KG1 (cell line): ENCODE data around the gene C1orf167.
"Not testable (repeated sequence)": the region's sequence is repeated elsewhere in the genome, so short reads cannot be mapped to it uniquely, and the experiment has no call there.

Experiments
- DNase-seq: peaks from one replicate; lab custom pipeline; 2025; lab: John Stamatoyannopoulos, UW

C1orf167 gene

DNA sequence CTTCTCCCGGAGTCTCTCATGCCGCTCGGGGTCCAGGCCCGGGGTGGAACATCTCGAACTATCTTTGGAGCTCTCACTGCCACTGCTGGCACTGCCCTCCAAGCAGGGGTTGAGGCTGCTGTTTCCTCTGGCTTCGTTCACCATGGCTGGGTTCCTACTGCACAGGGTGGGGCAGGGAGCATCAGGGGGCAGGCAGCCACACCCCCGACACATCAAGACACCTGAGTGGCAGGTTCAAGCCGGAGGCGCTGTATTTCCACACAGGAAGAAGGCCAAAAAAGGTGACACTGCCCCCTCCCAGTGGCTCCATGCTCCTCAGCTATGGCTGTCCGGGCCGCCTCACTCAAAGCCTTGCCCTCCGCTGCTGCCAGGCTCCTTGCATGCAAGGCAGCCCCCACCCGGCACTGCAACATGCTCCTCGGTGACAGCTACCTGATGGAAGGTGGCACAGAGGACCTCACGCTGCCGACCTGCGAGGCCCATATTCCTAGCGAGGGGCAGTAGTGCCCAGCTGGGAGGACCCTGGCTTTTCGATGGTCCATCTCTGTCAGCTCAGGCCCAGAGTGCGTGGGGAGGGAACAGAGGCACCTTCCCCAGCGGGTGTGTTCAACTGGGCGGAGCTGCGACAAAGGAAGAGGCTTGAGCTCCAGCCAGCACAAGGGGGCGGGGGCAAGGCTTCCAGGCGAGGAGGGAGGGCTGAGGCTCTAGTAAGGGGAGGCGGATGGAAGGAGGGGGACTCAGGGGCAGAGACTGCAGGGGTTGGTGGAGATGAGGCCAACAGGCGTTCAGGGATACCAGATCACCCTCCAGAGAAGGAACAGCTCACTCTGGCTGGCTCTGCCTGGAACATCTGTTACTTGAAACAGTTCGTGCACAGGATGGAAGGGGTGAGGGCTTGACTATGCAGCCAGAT lies 41.2 kb downstream of the C1orf167 start:
- peak; percentile 42 for DNase-seq

- not testable (repeated sequence) for DNase-seq
Measured at GRCh38 chr1:11803924-11804665, 42.1 kb downstream of the C1orf167 start.

GRCh38 chr1:11804666-11805421 lies 42.9 kb downstream of the C1orf167 start:
- DNase-seq: no peak

GRCh38 chr1:11805422-11806306 lies 43.7 kb downstream of the C1orf167 start, which contains the start of the genes CLCN6 and MTHFR:
TSS of gene CLCN6 (plus strand) at chr1:11806191. CDS start at chr1:11806263, 72 bp downstream.
TSS of gene MTHFR (minus strand) at chr1:11805964. CDS start at chr1:11803116, 2,848 bp downstream.
- peak; percentile 96 for DNase-seq

DNA sequence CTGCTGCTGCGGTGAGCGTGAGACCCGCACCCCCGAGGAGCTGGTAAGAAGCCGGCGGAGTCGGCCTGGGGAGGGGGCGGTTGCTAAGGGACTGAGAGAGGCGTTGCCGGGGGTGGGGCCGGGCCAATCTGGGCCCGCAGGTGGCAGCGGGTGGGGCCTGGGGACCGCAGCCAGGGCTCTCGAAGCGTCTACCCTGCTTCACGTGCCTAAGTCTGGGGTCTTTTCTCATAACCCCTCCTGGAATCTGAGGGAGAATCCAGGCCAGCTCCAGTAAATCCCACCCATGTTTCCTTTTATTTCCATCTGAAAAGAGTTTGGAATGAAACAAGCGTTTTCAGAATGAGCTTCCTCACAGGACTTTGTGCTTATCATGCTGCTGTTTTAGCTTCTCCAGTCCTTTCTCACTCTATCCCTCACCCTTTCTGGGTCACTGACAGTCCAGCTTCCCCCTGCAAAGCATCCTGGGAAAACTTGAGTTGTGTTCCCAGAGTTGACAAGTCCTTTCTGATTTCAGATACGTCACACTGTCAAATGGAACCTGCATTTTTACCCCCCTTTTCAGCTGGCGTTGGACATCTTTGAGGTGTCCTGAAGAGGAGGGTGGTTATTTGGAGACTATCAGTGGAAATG lies 44.4 kb downstream of the C1orf167 start:
- no peak for DNase-seq

GRCh38 chr1:11807133-11807532 lies 45.1 kb downstream of the C1orf167 start:
- DNase-seq: no peak

GRCh38 chr1:11813021-11813420 lies 51.0 kb downstream of the C1orf167 start:
- no peak for DNase-seq

DNA sequence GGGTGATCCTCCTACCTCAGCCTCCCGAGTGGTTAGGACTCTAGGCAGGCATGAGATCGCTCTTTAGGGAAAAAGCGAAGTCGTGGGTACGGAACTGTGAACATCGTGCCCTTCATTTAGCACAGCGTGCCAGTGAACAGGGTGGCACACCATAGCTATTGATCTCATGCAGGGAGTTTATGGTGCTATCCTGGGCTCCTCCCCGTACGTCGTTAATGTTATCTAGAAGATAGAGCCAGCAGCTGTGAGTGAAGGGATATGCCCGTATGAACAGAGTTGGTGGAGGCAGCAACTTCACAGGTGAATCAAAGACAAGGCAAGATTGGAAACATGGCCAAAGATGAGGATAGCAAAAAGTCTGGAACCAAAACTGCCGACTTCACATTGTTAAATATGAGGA lies 55.2 kb downstream of the C1orf167 start:
- no peak for DNase-seq

DNA sequence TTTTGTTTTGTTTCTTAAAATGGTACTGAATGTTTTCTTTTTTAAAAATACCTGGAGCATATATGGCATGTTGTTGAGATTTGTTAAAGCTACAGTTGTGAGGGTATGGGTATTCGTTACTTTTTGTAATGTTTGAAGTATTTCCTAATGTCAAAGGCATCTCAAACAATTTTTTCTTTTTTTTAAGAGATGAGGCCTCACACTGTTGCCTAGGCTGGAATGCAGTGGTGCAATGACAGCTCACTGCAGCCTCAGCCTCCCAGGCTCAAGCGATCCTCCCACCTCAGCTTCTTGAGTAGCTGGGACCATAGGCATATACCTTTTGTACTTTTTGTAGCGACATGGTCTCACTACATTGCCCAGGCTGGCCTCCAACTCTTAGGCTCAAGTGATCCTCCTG lies 60.1 kb downstream of the C1orf167 start:
- DNase-seq: no peak

- no peak for DNase-seq
Measured at GRCh38 chr1:11823366-11824137, 61.6 kb downstream of the C1orf167 start.

DNA sequence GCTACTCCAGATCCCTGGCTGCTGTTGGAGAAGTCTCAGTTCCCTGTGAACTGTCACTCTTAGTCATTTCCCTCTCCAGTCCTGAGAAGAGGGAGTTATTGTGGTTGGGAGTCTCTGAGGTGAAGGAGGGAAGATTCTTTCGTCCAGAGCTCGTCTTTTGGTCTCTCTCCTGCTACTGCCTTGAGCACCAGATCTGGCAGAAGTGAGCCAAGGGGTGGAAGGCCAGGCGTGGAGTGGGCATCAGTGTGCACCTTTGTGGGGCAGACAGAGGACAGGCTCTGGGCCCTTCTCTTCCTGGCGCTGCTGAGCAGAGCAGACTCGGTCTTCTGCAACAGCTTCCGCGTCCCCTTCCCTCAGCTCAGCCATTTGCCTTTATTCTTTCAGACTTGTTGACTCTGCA lies 63.1 kb downstream of the C1orf167 start:
- DNase-seq: no peak

DNA sequence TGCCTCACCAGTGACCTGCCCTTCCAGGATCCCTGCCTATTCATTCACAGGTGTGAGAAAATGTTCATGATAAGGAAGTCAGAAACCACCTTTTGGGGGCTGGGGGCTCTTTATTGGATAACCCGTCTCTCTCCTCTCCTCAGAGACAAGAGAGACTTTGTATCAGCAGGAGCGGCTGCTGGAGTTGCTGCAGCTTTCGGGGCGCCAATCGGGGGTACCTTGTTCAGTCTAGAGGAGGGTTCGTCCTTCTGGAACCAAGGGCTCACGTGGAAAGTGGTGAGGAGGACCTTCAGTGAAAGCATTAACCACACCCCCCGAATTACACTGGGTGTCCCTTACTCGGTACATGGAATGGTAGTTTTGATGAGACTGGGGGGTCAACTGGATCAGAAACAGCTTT lies 65.0 kb downstream of the C1orf167 start:
- DNase-seq: no peak

DNA sequence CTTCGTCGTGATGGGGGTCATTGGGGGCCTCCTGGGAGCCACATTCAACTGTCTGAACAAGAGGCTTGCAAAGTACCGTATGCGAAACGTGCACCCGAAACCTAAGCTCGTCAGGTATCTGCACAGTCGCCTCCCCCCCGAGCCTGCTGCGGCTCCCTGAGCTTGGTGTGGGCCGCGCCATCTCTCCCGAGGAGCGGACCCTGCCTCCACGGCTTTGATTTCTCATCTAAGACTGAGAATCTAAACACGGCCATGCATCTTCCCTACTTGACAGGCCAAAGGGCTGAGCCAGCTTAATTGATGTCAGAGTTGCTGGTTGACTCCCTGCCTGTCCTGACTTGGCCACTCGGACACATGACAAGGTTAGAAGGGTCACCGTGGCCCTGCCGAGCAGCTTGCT lies 66.5 kb downstream of the C1orf167 start:
- no peak for DNase-seq

DNA sequence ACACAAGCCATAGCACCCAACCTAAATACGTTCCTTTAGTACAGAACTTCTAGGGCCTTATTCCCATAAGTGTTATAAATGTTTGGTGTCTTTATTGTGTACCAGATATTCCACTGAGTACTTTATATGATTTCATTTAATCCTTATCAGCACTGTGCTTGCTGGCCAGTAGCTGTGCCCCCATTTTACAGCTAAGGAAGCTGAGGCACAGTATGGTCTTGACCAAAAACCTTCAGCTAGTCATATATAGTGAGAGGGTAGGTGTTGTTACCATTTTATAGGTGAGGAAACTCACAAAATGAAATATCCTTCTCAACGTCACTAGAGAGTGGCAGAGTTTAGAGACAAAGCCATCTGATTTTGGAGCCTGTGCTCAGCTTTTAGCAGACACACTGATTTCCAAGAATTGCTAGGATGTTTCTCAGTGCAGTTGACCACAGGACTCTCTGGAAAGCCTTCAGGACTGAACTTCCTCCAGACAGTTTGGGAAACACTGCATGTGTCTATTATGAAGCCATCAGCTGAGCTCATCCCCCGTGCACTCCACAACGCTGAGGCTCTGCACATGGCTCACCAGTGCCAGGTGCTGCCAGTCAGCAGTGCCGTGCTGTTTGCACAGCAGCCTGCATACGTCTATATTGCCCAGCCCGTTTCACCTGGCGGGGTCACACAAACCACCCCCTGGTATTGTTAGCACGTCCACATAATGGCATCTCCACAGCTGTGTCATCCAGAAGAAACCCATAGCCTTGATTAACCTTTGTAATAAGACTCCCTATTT lies 70.1 kb downstream of the C1orf167 start:
- DNase-seq: no peak

- DNase-seq: no peak
Measured at GRCh38 chr1:11833497-11833896, 71.5 kb downstream of the C1orf167 start.

- DNase-seq: no peak
Measured at GRCh38 chr1:11833900-11834299, 71.9 kb downstream of the C1orf167 start.

DNA sequence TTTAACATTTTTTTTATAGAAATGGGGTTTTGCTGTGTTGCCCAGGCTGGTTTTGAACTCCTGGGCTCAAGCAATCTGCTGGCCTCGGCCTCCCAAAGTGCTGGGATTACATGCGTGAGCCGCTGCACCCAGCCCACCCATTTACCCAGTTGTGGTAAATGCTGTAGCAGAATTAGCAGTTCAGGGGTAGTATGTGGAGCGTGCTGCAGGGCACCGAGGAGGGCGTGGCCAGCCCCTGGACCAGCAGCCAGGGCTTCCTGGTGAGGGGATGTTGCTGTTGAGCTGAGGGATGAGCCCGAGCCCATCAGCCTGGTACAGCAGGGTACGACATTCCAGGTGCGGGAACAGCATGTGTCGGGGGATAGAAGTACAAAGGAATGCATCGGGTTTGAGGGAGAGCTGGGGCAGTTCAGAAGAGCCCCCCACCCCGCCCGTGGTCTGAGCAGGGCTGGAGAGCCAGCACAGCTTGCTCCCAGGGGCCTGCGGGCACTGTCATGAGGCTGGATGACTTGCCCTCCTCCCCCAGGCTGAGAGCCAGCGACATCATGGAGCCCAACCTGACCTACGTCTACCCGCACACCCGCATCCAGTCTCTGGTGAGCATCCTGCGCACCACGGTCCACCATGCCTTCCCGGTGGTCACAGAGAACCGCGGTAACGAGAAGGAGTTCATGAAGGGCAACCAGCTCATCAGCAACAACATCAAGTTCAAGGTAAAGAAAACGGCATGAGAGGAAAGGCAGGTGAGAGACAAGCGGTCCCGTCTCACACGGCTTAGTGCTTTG lies 73.6 kb downstream of the C1orf167 start:
- DNase-seq: no peak
